GM12892 (cell line): ENCODE measurements around the gene CNTLN.
"Not testable (repeated sequence)": the region's sequence is repeated elsewhere in the genome, so short reads cannot be mapped to it uniquely, and the experiment has no call there.

Experiments used
- DNase-seq: peaks from one replicate; pipeline ENCODE4 v3.0.0; 2011; ENCODE audit not compliant: insufficient read length
- FAIRE-seq: peaks from 2 replicates; lab custom pipeline; 2011; peaks lifted over from hg19 to GRCh38; lab: Jason Lieb, UNC
- POLR2A ChIP-seq: IDR thresholded peaks from 2 replicates; pipeline ENCODE4 v1.6.1; 2011; ENCODE audit warnings: low read depth, low read length, control low read depth
- POLR2AphosphoS5 ChIP-seq: IDR thresholded peaks from 2 replicates; pipeline ENCODE4 v1.6.1; 2011; ENCODE audit warnings: low read depth, low read length, control low read depth
- TAF1 ChIP-seq: IDR thresholded peaks from 2 replicates; pipeline ENCODE4 v1.6.1; 2011; ENCODE audit warnings: low read depth, mild to moderate bottlenecking, control low read depth, low read length, borderline replicate concordance

CNTLN gene

DNA sequence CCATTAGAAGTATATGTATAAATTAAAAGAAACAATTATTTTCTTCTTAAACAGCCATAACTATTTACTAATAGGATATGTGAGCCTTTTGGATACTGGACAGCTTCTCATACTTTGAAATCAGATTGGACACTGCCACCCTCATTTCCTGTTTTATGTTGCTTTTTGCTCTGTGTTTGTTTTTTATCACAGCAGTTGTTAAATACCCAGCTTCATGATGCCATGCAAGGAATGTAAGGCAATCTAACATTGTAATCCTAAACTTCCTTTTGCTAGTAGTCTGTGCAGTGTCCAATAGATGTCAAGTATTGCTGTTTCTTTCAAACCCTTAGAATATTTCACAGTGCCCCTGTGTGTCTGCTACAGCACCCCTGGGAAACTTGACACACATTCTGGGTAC is 56.2 kb downstream of the CNTLN start:
- FAIRE-seq, result no peak
- DNase-seq, result no peak
- TF ChIP-seq POLR2AphosphoS5 (no peak), POLR2A (no peak), TAF1 (no peak)

GRCh38 chr9:17204611-17205152 is 69.8 kb downstream of the CNTLN start:
- TF ChIP-seq POLR2AphosphoS5 (no peak), POLR2A (no peak), TAF1 (no peak)
- no peak for DNase-seq
- FAIRE-seq, result no peak

GRCh38 chr9:17216011-17216410 is 81.2 kb downstream of the CNTLN start:
- no peak for DNase-seq
- FAIRE-seq, result no peak
- TF ChIP-seq POLR2AphosphoS5, result no peak
- no peak for TF ChIP-seq POLR2A
- no peak for TF ChIP-seq TAF1

DNA sequence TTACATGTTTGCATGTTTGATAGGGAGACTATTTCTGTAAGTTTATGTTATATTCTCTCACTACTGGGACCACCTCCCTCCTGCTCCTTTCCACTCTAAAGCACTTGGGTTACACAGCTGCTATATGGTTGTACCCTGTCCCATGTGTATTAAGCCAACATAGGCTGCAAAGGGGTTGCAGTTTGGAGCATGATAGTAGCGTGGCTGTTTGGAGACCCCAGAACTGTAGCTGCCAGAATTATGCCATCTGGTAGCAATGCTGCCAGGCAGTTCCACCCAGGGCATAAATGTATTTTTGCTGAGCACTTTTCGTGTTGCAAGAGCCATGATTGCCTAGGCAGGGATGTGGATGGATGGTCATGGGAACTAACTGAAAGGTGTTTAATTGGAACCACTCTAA is 81.8 kb downstream of the CNTLN start:
- no peak for TF ChIP-seq POLR2AphosphoS5
- TF ChIP-seq POLR2A, result no peak
- no peak for TF ChIP-seq TAF1
- FAIRE-seq, result no peak
- no peak for DNase-seq

GRCh38 chr9:17217272-17217671 is 82.4 kb downstream of the CNTLN start:
- no peak for DNase-seq
- TF ChIP-seq POLR2A (no peak), TAF1 (no peak), POLR2AphosphoS5 (no peak)
- FAIRE-seq, result no peak

- FAIRE-seq, result no peak
- no peak for DNase-seq
- TF ChIP-seq TAF1, result no peak
- TF ChIP-seq POLR2AphosphoS5, result no peak
These were observed 84.4 kb downstream of the CNTLN start for GRCh38 chr9:17219261-17219660.

- DNase-seq, result no peak
- FAIRE-seq, result no peak
- TF ChIP-seq POLR2A, result no peak
- TF ChIP-seq POLR2AphosphoS5, result no peak
- no peak for TF ChIP-seq TAF1
These were observed 88.1 kb downstream of the CNTLN start for GRCh38 chr9:17222932-17223331.

GRCh38 chr9:17225407-17225806 is 90.6 kb downstream of the CNTLN start:
- FAIRE-seq, result no peak
- no peak for DNase-seq
- TF ChIP-seq TAF1, result no peak
- no peak for TF ChIP-seq POLR2AphosphoS5
- TF ChIP-seq POLR2A, result no peak

- FAIRE-seq, result no peak
- no peak for DNase-seq
- TF ChIP-seq TAF1, result no peak
- no peak for TF ChIP-seq POLR2AphosphoS5
- TF ChIP-seq POLR2A, result no peak
These were observed 95.2 kb downstream of the CNTLN start for GRCh38 chr9:17229945-17230560.

DNA sequence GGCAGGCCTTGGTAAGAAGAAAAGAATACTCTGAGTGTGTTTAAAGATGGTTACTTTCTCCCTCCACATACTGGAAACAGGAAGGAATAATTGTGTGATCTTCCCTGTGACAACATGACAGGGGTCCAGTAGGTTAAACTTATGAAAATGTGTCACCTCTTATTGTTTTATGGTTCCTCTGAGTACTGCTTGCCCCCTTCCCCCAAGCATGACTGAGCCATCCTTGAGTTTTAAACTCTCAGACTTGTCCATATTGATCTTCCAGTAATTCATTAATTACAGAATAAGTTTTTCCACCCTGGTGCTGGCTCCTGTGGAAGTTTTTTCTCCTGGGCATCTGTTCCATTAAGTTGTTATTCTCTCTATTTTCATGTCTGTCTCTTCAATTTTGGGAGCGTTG is 95.8 kb downstream of the CNTLN start:
- TF ChIP-seq POLR2AphosphoS5 (no peak), POLR2A (no peak), TAF1 (no peak)
- no peak for DNase-seq
- FAIRE-seq, result no peak

GRCh38 chr9:17236147-17236546 is 101.3 kb downstream of the CNTLN start:
- FAIRE-seq (no peak), DNase-seq (no peak)
- TF ChIP-seq TAF1 (no peak), POLR2AphosphoS5 (no peak), POLR2A (no peak)

DNA sequence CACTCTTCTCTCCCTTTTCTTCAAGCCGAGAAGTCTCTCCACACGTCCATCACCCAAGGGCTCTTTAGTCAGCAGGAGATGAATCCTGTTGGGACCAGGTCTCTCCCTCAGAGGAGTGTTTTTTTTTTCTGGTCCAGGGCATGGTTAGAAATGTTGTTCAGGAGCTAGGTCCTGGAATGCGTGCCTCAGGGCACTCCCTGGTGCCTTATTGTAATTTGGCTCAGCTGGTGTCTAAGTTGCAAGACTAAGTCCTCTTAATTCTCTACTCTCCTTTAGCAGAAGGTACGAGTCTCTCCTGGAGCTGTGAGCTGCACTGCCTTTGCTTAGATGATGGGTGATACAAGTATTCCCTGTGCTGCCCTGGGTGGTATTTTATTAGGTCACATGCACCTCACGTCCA is 111.9 kb downstream of the CNTLN start:
- DNase-seq, result no peak
- no peak for FAIRE-seq
- TF ChIP-seq POLR2A, result no peak
- TF ChIP-seq TAF1, result no peak
- no peak for TF ChIP-seq POLR2AphosphoS5

- FAIRE-seq (no peak), DNase-seq (no peak)
- no peak for TF ChIP-seq POLR2A
- TF ChIP-seq TAF1, result no peak
- no peak for TF ChIP-seq POLR2AphosphoS5
These were observed 116.3 kb downstream of the CNTLN start for GRCh38 chr9:17251100-17251499.

DNA sequence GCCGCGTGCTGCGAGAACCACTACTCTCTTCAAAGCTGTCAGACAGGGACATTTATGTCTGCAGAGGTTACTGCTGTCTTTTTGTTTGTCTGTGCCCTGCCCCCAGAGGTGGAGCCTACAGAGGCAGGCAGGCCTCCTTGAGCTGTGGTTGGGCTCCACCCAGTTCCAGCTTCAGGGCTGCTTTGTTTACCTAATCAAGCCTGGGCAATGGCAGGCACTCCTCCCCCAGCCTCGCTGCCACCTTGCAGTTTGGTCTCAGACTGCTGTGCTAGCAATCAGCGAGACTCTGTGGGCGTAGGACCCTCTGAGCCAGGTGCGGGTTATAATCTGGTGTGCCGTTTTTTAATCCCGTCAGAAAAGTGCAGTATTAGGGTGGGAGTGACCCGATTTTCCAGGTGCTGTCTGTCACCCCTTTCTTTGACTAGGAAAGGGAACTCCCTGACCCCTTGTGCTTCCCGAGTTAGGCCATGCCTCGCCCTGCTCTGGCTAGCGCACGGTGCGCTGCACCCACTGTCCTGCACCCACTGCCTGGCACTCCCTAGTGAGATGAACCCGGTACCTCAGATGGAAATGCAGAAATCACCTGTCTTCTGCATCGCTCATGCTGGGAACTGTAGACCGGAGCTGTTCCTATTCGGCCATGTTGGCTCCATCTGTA is 133.8 kb downstream of the CNTLN start:
- FAIRE-seq, DNase-seq: not testable (repeated sequence)
